Mucosa of stomach (tissue), 1 donor: ENCODE data around the gene KCNMA1.

Source experiments
- H3K27me3 ChIP-seq: one replicate; pipeline ENCODE4 v1.7.0; 2013; ENCODE audit warnings: mild to moderate bottlenecking, low read length; ENCODE audit not compliant: control insufficient read depth, insufficient read depth
- H3K36me3 ChIP-seq: one replicate; pipeline ENCODE4 v1.7.0; 2013; ENCODE audit warnings: low read length; ENCODE audit not compliant: control insufficient read depth, insufficient read depth
- H3K4me1 ChIP-seq: one replicate; pipeline ENCODE4 v1.7.0; 2013; ENCODE audit warnings: mild to moderate bottlenecking, low read length; ENCODE audit not compliant: control insufficient read depth, insufficient read depth
- H3K4me3 ChIP-seq: one replicate; pipeline ENCODE4 v1.7.0; 2013; ENCODE audit warnings: low read length
- H3K9ac ChIP-seq: one replicate; pipeline ENCODE4 v1.7.0; 2013; ENCODE audit warnings: mild to moderate bottlenecking, low read length, moderate library complexity
- H3K9me3 ChIP-seq: one replicate; pipeline ENCODE4 v1.7.0; 2013; ENCODE audit warnings: mild to moderate bottlenecking, low read length, moderate library complexity; ENCODE audit not compliant: control insufficient read depth
- donor health status: Pancreatic carcinoma.

The KCNMA1 gene

DNA sequence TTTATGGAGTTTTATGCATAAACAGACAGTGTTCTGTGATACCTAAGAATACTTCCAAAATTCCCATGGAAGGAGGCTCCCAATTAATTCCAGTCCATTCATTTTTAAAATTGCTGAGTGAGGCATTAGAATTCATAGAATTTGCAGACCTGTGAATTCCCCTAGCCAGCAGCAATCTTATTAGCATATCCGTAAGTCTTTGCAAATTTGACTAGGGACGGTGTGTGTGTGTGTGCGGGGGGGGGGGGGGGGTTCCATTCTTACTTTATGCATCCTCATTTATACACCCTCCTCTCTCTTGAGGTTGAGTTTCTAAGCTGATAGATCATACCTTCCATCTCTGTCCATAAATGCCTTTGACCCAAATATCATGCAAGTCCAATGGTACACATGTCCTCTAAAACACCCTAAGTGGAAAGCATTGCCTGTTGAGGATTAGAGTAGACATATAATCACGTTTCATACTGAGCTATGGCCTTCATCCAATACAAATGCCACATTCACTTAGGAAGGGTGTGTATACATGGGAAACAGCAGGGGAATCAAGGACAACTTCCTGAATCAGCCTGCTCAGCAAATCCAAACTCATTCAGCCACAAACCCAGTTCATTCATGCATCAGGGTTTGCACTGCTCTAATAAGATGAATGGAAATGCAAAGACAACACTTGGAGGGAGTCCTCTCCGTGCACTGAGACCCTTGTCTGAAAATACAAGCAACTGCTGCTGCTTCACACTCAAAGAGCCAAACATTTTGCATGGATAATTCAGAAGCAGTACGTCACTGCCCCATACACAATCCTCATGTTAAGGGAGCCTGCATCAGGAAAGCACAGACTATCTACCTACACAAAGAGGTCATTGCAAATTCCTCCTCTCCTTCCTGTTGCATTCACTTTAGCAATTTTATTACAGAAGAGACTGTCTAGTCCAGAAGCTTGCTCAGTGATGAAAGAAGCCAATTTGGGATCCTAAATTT is 350.8 kb downstream of the KCNMA1 start:
- H3K27me3 ChIP-seq, result peaks cover 4% of the 10 kb centered on the region
- H3K4me1 ChIP-seq, result peaks cover 10% of the 10 kb centered on the region
- no peaks in the 10 kb centered on the region for H3K9me3 ChIP-seq
- no peaks in the 10 kb centered on the region for H3K36me3 ChIP-seq
- no peak overlapping the region for H3K9ac ChIP-seq
- no peak overlapping the region for H3K4me3 ChIP-seq

DNA sequence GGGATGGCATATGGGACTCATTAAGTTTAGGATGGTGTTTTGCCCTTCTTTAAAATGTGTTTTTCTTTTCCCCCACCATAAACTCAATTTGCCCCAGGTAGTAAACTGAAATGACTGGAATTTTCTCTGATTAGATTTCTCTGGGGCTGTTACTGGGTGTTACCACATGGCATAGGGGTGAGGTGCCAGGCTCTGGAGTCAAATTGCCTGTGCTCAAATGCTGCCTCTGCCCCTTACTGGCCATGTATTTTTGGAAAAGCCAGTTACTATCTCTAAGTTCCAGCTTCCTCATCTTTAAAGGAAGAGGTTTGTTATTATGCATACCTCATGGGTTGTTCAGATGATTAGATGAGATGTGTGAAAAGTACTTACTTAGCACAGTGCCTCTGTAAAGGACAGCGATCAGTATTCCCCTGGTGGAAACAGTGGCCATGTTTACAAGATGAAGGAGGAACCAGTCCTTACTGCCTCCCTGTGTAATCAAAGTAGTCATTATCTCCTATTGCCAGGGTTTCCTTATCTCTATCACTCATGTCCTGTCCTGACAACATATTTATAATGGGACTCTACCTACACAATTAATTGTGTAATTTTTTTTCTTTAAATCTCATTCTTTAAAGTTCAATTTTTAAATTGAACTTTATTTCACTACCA is 352.0 kb downstream of the KCNMA1 start:
- H3K4me3 ChIP-seq, result no peak overlapping the region
- peaks cover 4% of the 10 kb centered on the region for H3K27me3 ChIP-seq
- no peaks in the 10 kb centered on the region for H3K36me3 ChIP-seq
- peaks cover 10% of the 10 kb centered on the region for H3K4me1 ChIP-seq
- H3K9me3 ChIP-seq, result no peaks in the 10 kb centered on the region
- no peak overlapping the region for H3K9ac ChIP-seq

DNA sequence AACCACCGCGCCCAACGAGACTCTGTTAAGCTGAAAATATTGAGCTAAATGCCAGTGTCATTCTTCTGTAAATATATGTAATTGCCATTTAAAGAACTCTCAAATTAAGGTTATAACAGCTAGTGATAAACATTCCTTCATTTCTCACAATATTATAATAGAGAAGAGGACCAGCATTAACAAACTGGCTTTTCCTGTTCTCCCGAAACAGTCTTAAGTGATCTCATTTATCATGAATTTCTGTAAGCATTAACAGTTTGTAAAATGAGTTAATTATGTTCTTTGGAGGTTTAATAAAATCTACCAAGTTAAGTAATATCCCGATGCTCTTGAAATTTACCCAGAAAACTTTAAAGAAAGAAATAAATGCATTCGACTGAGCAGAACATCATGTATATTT is 352.8 kb downstream of the KCNMA1 start:
- Histone ChIP-seq H3K4me1 (peaks cover 10% of the 10 kb centered on the region), H3K36me3 (no peaks in the 10 kb centered on the region), H3K4me3 (no peak overlapping the region), H3K9ac (no peak overlapping the region), H3K9me3 (no peaks in the 10 kb centered on the region), H3K27me3 (peaks cover 4% of the 10 kb centered on the region)

DNA sequence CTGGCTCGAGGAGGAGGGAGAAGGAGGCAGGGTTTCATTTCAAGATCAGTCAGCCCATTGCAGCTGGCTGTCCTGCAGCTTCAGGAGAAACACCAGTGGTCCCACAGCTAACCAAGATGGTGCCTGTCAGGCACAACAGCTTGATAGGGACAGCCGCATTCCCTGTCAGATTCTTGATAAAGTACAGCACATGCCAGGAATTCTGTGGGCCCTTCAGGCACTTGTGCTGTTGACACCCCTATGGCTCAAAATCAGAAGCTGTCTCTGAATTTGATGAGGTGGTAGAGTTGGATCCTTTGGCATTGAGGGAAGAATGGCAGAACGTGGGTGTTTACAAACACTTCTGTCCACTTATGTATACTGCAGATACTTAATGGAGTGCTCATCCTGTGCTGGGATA is 354.3 kb downstream of the KCNMA1 start:
- Histone ChIP-seq H3K36me3 (no peaks in the 10 kb centered on the region), H3K4me1 (peaks cover 10% of the 10 kb centered on the region), H3K27me3 (peaks cover 4% of the 10 kb centered on the region), H3K9me3 (no peaks in the 10 kb centered on the region), H3K9ac (no peak overlapping the region), H3K4me3 (no peak overlapping the region)

DNA sequence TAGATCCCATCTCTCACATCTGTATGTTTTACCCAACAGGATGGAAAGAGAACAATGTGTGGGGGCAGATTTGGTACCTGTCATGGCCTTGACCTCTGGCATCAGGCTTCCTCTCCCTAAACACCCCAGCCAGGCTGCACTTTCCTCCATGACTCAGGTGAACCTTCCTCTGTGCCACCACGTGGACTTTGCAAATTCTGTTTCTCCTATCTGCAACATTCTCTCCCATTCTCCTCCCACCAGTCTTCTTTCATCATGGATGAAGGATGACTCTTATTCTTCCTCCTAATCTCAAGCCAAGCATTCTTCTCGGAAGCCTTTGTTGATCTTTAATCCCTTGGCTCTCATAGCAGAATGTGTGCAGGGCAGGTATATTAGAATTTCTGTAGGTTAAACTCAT is 355.4 kb downstream of the KCNMA1 start:
- Histone ChIP-seq H3K4me1 (peaks cover under 1% of the 10 kb centered on the region), H3K4me3 (no peak overlapping the region), H3K36me3 (no peaks in the 10 kb centered on the region), H3K9ac (no peak overlapping the region), H3K27me3 (peaks cover 4% of the 10 kb centered on the region), H3K9me3 (no peaks in the 10 kb centered on the region)

DNA sequence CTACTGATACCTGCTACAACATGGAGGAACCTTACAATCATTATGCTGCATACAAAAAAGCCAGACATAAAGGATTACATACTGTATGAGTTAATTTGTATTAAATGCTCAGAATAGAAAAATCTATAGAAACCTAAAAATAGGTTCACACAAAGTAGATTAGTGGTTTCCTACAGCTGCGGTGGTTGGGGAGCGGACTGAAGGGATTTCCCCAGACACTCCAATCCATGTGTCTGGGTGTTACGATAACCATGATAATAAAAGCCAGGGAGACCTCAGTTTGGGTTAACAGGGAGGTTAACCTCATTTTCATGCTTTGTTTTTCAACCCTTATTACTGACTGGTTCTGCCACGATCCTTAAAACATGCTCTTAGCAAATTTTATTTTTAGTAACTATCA is 355.9 kb downstream of the KCNMA1 start:
- Histone ChIP-seq H3K27me3 (peaks cover 4% of the 10 kb centered on the region), H3K36me3 (no peaks in the 10 kb centered on the region), H3K4me3 (no peak overlapping the region), H3K4me1 (no peaks in the 10 kb centered on the region), H3K9ac (no peak overlapping the region), H3K9me3 (no peaks in the 10 kb centered on the region)

DNA sequence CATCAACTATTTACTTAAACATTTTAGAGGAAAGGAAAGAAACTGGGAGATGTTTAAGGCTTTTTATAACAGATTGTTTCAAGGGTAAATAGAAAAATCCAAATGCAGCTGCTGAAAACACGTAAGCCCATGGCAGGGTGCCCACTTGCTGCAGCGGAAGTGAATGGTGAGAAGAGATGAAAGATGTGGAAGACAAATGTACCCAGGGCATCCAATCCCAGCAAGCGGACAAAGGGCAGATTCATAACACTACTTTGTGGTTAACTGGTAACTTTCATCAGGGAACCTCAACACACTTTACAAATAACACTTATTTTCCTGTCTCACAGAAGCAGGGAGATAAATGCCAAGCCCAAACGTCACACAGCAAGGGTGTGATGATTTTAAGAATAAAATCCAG is 358.4 kb downstream of the KCNMA1 start:
- no peak overlapping the region for H3K9ac ChIP-seq
- no peaks in the 10 kb centered on the region for H3K4me1 ChIP-seq
- H3K4me3 ChIP-seq, result no peak overlapping the region
- no peaks in the 10 kb centered on the region for H3K36me3 ChIP-seq
- no peaks in the 10 kb centered on the region for H3K9me3 ChIP-seq
- peaks cover 11% of the 10 kb centered on the region for H3K27me3 ChIP-seq

DNA sequence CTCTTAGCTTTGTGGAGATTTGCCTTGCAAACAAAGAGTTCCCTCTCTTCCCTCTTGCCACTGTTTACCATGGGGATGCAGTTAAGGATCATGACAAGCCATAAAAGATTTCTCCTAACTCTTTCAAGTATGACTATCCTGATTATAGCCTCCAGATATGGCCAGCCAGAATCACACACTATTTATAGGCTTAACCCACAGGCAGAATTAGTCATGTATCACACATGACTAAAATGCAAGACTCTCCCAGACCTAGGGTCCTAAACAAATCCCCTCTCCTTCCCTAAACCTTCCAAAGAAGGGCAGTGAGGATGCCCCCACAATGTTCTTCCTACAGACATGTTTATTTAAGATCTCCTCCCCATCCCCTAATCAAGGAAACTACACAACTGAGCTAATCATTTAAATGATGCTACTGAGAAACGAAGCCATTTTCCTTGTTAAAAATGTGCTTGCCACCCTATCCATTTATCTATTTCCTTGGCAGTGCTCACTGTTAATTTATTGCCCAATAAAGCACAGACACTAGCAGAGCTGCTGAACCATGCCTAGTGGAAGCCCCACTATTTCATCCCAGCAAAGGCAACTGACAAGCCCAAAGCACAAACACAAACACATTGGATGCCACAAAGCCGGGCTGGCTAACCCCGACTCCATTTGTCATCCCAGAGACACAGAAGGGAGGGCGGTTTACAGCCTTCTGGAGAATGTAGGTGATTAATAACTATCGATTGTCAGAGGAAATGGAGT is 363.4 kb downstream of the KCNMA1 start:
- peaks cover 7% of the 10 kb centered on the region for H3K27me3 ChIP-seq
- no peak overlapping the region for H3K4me3 ChIP-seq
- H3K9me3 ChIP-seq, result no peaks in the 10 kb centered on the region
- H3K9ac ChIP-seq, result no peak overlapping the region
- H3K4me1 ChIP-seq, result no peaks in the 10 kb centered on the region
- no peaks in the 10 kb centered on the region for H3K36me3 ChIP-seq

DNA sequence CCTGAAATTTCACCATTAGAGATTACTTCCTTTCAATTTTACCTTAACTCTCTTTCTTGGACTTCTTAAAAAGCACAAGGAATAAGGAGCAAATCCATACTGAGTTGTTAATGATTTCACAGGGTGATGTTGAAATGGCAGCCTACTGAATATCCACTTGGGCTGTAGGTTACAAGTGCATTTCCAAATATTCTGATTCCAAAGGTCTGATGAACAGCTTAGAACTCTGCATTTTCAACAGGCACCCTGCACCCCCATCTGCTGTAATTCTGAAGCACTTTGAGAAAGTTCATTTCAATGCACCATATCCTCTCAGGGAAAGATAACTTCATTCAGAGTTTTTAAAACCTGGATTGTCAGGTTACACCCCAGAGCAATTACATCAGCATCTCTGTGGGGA is 368.4 kb downstream of the KCNMA1 start:
- Histone ChIP-seq H3K36me3 (no peaks in the 10 kb centered on the region), H3K4me1 (no peaks in the 10 kb centered on the region), H3K27me3 (no peaks in the 10 kb centered on the region), H3K4me3 (no peak overlapping the region), H3K9ac (no peak overlapping the region), H3K9me3 (no peaks in the 10 kb centered on the region)

DNA sequence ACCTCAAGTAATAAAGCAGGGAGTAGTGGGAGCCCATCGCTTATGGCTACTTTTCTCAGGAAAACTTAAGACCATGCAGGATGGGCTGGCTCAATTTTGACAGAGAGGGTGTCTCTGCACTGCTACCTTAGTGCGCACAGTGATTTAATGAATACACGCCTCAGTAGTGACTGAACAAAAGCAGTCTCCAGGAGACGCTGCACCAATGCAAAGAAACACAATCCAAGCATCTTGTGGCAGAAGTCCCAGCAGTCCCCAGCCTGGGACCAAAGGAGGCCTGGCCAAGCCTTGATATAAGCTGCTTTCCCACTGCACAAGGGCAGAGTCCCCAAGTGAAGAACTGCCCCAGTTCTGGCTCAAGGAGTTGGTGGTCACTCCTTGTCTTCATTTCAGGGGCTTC is 368.9 kb downstream of the KCNMA1 start:
- H3K9me3 ChIP-seq, result no peaks in the 10 kb centered on the region
- no peak overlapping the region for H3K4me3 ChIP-seq
- no peaks in the 10 kb centered on the region for H3K27me3 ChIP-seq
- no peaks in the 10 kb centered on the region for H3K4me1 ChIP-seq
- H3K9ac ChIP-seq, result no peak overlapping the region
- H3K36me3 ChIP-seq, result no peaks in the 10 kb centered on the region

DNA sequence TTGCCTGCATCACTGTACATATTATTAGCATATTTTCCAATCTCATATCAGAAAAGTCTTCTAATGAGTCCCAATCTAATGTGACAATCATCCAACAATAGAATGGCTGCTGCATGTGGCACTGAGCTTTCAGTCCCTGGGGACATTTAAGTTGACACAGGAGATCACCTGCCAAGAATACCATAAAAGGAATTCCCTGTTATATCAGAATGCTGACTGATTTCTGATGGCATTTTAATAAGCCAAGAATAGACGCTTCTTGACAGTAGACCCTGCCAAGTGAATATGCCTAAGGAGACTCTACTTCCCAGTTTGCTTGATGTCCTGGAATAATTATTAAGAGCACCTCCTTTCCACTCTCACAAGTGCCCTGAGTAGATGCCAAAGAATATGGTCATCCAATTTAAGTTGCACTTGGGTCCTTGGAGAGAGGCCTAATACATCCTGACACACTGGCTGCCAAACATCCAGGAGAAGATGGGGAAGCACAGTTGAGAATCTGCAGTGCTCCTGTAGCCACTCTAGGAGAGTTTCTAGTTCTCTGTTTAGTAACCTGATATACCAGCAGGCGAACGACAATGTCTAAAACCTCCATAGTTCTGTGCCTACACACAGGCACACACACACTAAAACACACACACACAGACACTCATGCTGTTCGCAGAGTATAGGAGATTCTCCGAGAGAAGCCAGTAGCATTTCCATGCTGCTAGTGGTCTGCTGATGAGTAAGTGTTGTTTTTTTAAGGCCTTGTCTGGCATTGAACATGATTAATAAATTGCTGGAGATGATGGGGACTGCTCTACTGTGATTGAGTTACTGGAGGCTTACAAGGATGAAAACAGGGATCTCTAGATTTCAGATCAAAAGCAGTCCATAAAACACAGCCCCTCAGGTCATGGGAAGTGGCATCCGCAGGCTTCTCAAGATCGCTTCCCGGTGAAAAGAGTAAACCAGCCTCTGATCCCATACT is 369.6 kb downstream of the KCNMA1 start:
- Histone ChIP-seq H3K4me1 (no peaks in the 10 kb centered on the region), H3K9me3 (no peaks in the 10 kb centered on the region), H3K9ac (no peak overlapping the region), H3K4me3 (no peak overlapping the region), H3K27me3 (no peaks in the 10 kb centered on the region), H3K36me3 (no peaks in the 10 kb centered on the region)
